Activated naive CD8-positive, alpha-beta T cell treated with anti-CD3 and anti-CD28 coated beads for 36 hours (primary cell): ENCODE measurements around the gene RPL10A. TPM values are rescaled to one million over a fixed set of nuclear protein-coding genes. Genes with fewer than 3 reads are reported as not detected.
"Not testable (repeated sequence)": the region's sequence is repeated elsewhere in the genome, so short reads cannot be mapped to it uniquely, and the experiment has no call there.

ENCODE experiments used
- DNase-seq: peaks from one replicate; pipeline ENCODE4 v3.0.0; 2021
- H3K27ac Mint-ChIP-seq: one replicate; pipeline ENCODE4 v1.8.0; 2022; ENCODE audit warnings: mild to moderate bottlenecking, moderate library complexity, mixed read lengths
- H3K27me3 Mint-ChIP-seq: one replicate; pipeline ENCODE4 v1.8.0; 2022; ENCODE audit warnings: mild to moderate bottlenecking, mixed read lengths
- H3K36me3 Mint-ChIP-seq: one replicate; pipeline ENCODE4 v1.8.0; 2021; ENCODE audit warnings: mild to moderate bottlenecking, mixed read lengths
- H3K4me1 Mint-ChIP-seq: one replicate; pipeline ENCODE4 v1.8.0; 2021; ENCODE audit warnings: mixed read lengths
- H3K4me3 Mint-ChIP-seq: one replicate; pipeline ENCODE4 v1.8.0; 2022; ENCODE audit warnings: mild to moderate bottlenecking, moderate library complexity, mixed read lengths
- H3K9me3 Mint-ChIP-seq: one replicate; pipeline ENCODE4 v1.8.0; 2022; ENCODE audit warnings: mixed read lengths
- total RNA-seq, 2 experiments: library from RNA; stranded (reverse); gene quantifications; one replicate each; pipeline ENCODE4 v1.2.3, GENCODE V29; 2021

RPL10A gene
- total RNA-seq, 2 experiments from 2014 or later = 2,227 to 2,291 TPM

- peaks cover 4% of the 10 kb centered on the region for H3K4me1 Mint-ChIP-seq
- H3K36me3 Mint-ChIP-seq = peaks cover 3% of the 10 kb centered on the region
- no peak overlapping the region for H3K27ac Mint-ChIP-seq
- no peaks in the 10 kb centered on the region for H3K9me3 Mint-ChIP-seq
- peaks cover 29% of the 10 kb centered on the region for H3K27me3 Mint-ChIP-seq
- no peak for DNase-seq
- no peak overlapping the region for H3K4me3 Mint-ChIP-seq
Observed at GRCh38 chr6:35500782-35501181, 32.6 kb downstream of the RPL10A start.

- H3K36me3 Mint-ChIP-seq = peaks cover 3% of the 10 kb centered on the region
- H3K27ac Mint-ChIP-seq = no peak overlapping the region
- H3K27me3 Mint-ChIP-seq = peaks cover 29% of the 10 kb centered on the region
- H3K9me3 Mint-ChIP-seq = no peaks in the 10 kb centered on the region
- H3K4me1 Mint-ChIP-seq = peaks cover 4% of the 10 kb centered on the region
- no peak for DNase-seq
- no peak overlapping the region for H3K4me3 Mint-ChIP-seq
Observed at GRCh38 chr6:35501784-35502183, 33.6 kb downstream of the RPL10A start.

GRCh38 chr6:35503534-35503933 is 35.3 kb downstream of the RPL10A start:
- no peak overlapping the region for H3K4me3 Mint-ChIP-seq
- no peak for DNase-seq
- H3K36me3 Mint-ChIP-seq = peaks cover 2% of the 10 kb centered on the region
- no peak overlapping the region for H3K27ac Mint-ChIP-seq
- H3K9me3 Mint-ChIP-seq = no peaks in the 10 kb centered on the region
- H3K27me3 Mint-ChIP-seq = peaks cover 26% of the 10 kb centered on the region
- H3K4me1 Mint-ChIP-seq = peaks cover 3% of the 10 kb centered on the region

DNA sequence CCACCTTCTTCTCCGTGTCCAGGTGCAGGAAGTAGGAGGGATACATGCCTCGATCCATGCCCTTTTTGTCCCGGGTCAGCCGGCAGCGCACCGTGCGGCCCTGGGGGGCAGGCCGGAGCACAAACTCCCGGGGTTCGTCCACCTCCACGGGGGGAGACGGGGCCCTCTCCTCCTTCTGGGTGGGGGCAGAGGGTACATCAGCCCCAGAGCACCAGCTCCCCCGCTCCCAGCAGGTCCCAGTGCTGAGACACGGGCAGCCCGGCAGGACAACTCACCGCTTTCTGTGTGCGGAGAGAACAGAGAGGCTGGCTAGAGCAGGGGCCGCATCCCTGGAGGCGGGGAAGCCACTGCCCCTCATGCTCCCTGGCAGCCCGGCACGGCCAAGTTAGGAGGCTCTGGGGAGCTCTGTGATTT is 37.8 kb downstream of the RPL10A start:
- H3K4me3 Mint-ChIP-seq = no peak overlapping the region

GRCh38 chr6:35506536-35506935 is 38.3 kb downstream of the RPL10A start:
- peaks cover 37% of the 10 kb centered on the region for H3K27me3 Mint-ChIP-seq

More for the DNA sequence above, 37.8 kb downstream of the RPL10A start:
- Mint-ChIP-seq H3K27me3 (peaks cover 32% of the 10 kb centered on the region), H3K27ac (no peak overlapping the region), H3K4me1 (peaks cover 3% of the 10 kb centered on the region), H3K36me3 (no peaks in the 10 kb centered on the region), H3K9me3 (no peaks in the 10 kb centered on the region)
- no peak for DNase-seq

GRCh38 chr6:35507221-35507620 is 39.0 kb downstream of the RPL10A start:
- peaks cover 34% of the 10 kb centered on the region for H3K27me3 Mint-ChIP-seq

More at GRCh38 chr6:35506536-35506935, 38.3 kb downstream of the RPL10A start:
- Mint-ChIP-seq H3K4me3 (no peak overlapping the region), H3K9me3 (no peaks in the 10 kb centered on the region), H3K27ac (no peak overlapping the region), H3K4me1 (peaks cover 5% of the 10 kb centered on the region), H3K36me3 (no peaks in the 10 kb centered on the region)
- DNase-seq = no peak

DNA sequence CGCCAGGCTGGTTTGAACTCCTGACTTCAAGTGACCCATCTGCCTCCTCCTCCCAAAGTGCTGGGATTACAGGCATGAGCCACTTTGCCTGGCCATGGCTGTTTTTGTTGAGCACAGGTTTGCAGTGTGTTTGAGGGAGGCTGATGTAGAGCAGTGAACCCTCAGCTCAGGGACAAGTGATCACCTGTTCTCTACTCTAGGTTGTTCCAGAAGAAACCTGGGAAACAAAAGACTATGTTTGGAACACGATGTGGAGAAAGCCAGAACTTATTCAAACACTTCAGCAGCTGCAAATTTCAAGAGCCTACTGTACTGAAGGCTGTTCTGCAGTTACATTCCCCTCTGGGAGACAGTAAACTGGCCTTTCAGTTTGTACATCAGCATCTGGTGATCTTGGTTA is 39.8 kb downstream of the RPL10A start:
- Mint-ChIP-seq H3K4me3 (no peak overlapping the region), H3K27me3 (peaks cover 27% of the 10 kb centered on the region), H3K4me1 (peaks cover 5% of the 10 kb centered on the region), H3K9me3 (no peaks in the 10 kb centered on the region), H3K27ac (no peak overlapping the region), H3K36me3 (no peaks in the 10 kb centered on the region)
- DNase-seq = no peak

More at GRCh38 chr6:35507221-35507620, 39.0 kb downstream of the RPL10A start:
- Mint-ChIP-seq H3K36me3 (no peaks in the 10 kb centered on the region), H3K9me3 (no peaks in the 10 kb centered on the region), H3K4me3 (no peak overlapping the region), H3K4me1 (peaks cover 5% of the 10 kb centered on the region), H3K27ac (no peak overlapping the region)
- no peak for DNase-seq

GRCh38 chr6:35508542-35508941 is 40.3 kb downstream of the RPL10A start:
- peaks cover 22% of the 10 kb centered on the region for H3K27me3 Mint-ChIP-seq
- no peaks in the 10 kb centered on the region for H3K9me3 Mint-ChIP-seq
- H3K4me1 Mint-ChIP-seq = peaks cover 5% of the 10 kb centered on the region
- no peak overlapping the region for H3K27ac Mint-ChIP-seq
- DNase-seq = no peak
- H3K36me3 Mint-ChIP-seq = no peaks in the 10 kb centered on the region
- H3K4me3 Mint-ChIP-seq = no peak overlapping the region

GRCh38 chr6:35510916-35511561 is 42.8 kb downstream of the RPL10A start:
- Mint-ChIP-seq H3K27me3 (peaks cover 15% of the 10 kb centered on the region), H3K27ac (no peak overlapping the region), H3K4me1 (peaks cover 5% of the 10 kb centered on the region), H3K36me3 (no peaks in the 10 kb centered on the region), H3K4me3 (no peak overlapping the region), H3K9me3 (no peaks in the 10 kb centered on the region)
- no peak for DNase-seq

GRCh38 chr6:35511562-35511941 is 43.4 kb downstream of the RPL10A start:
- Mint-ChIP-seq H3K36me3 (no peaks in the 10 kb centered on the region), H3K27me3 (peaks cover 15% of the 10 kb centered on the region), H3K4me1 (peaks cover 5% of the 10 kb centered on the region), H3K27ac (no peak overlapping the region), H3K9me3 (no peaks in the 10 kb centered on the region), H3K4me3 (no peak overlapping the region)
- no peak for DNase-seq

DNA sequence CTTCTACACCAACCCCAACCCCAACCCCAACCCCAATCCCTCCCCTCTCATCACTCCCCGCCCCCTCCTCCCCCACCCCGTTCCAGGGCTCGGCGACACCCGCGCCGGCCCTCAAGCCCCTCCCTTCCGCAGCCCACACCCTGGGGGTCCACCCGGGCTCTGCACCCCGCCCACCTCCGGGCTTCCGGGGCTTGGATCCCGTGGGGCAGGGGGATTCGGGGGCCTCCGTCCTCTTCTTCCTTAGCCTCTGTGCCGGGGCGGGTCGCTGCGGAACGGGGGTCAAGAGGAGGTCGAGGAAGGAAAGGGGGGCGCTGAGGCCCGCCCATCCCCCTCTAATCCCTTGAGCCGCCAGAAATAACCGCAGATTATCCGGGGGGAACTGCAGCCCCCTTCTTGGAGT is 43.8 kb downstream of the RPL10A start:
- Mint-ChIP-seq H3K4me3 (no peak overlapping the region), H3K4me1 (peaks cover 7% of the 10 kb centered on the region), H3K27ac (no peak overlapping the region), H3K36me3 (no peaks in the 10 kb centered on the region), H3K27me3 (peaks cover 15% of the 10 kb centered on the region), H3K9me3 (no peaks in the 10 kb centered on the region)
- no peak for DNase-seq

- peaks cover 7% of the 10 kb centered on the region for H3K4me1 Mint-ChIP-seq
- H3K27me3 Mint-ChIP-seq = peaks cover 15% of the 10 kb centered on the region
- DNase-seq = no peak
- no peak within 1 kb of the TSS for H3K27ac Mint-ChIP-seq
- H3K4me3 Mint-ChIP-seq = no peak within 1 kb of the TSS
- H3K9me3 Mint-ChIP-seq = no peaks in the 10 kb centered on the region
- no peaks in the 10 kb centered on the region for H3K36me3 Mint-ChIP-seq
Observed at GRCh38 chr6:35512740-35513139, 44.5 kb downstream of the RPL10A start, which contains the start of gene TULP1. TSS of gene TULP1 (minus strand) at chr6:35512896. CDS start at chr6:35512858, 38 bp downstream.

DNA sequence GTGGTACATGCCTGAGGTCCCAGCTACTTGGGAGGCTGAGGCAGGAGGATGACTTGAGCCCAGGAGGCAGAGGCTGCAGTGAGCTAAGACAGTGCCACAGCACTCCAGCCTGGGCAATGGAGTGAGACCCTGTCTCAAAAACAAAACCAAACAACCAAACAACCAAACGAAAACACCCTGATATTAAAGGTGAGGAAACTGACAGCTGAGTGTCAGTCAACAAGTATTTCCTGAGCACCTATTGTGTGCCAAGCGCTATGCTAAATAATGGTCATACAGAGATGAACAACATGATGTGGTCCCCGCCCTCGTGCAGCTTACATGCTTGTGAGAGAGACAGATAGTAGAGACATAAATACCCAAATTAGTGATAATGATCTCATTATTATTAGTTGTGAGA is 46.4 kb downstream of the RPL10A start:
- DNase-seq = no peak
- H3K36me3 Mint-ChIP-seq = no peaks in the 10 kb centered on the region
- peaks cover 15% of the 10 kb centered on the region for H3K27me3 Mint-ChIP-seq
- H3K27ac Mint-ChIP-seq = no peak overlapping the region
- H3K9me3 Mint-ChIP-seq = no peaks in the 10 kb centered on the region
- peaks cover 7% of the 10 kb centered on the region for H3K4me1 Mint-ChIP-seq
- H3K4me3 Mint-ChIP-seq = no peak overlapping the region

- not testable (repeated sequence) for H3K27ac Mint-ChIP-seq, H3K36me3 Mint-ChIP-seq, DNase-seq, H3K9me3 Mint-ChIP-seq, H3K27me3 Mint-ChIP-seq, H3K4me3 Mint-ChIP-seq, H3K4me1 Mint-ChIP-seq
Observed at GRCh38 chr6:35515939-35516338, 47.7 kb downstream of the RPL10A start.

- Mint-ChIP-seq H3K4me1 (peaks cover 2% of the 10 kb centered on the region), H3K36me3 (no peaks in the 10 kb centered on the region), H3K27me3 (no peaks in the 10 kb centered on the region), H3K27ac (no peak overlapping the region), H3K9me3 (no peaks in the 10 kb centered on the region), H3K4me3 (no peak overlapping the region)
- no peak for DNase-seq
Observed at GRCh38 chr6:35516712-35517111, 48.5 kb downstream of the RPL10A start.

DNA sequence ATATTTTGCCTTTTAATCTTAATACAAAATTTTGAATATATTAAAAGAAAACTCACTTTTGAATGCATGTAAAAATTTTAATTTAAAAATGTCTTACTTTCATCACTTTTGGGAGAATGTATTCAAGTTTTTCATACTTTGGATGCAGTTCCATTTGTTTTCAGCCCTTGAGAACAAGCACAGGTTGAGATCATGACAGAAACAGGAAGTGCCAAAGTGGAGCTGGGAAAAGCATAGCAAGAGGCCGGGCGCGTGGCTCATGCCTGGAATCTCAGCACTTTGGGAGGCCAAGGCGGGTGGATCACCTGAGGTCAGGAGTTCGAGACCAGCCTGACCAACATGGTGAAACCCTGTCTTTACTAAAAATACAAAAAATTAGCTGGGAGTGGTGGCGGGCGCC is 49.8 kb downstream of the RPL10A start:
- not testable (repeated sequence) for H3K36me3 Mint-ChIP-seq, DNase-seq, H3K27me3 Mint-ChIP-seq, H3K4me3 Mint-ChIP-seq, H3K27ac Mint-ChIP-seq, H3K9me3 Mint-ChIP-seq, H3K4me1 Mint-ChIP-seq
